Heart left ventricle (tissue), 13 donors: ENCODE data around the gene OXCT1.
"Not testable (repeated sequence)": the region's sequence is repeated elsewhere in the genome, so short reads cannot be mapped to it uniquely, and the experiment has no call there.

Experiments used
- POLR2A ChIP-seq, 2 donors: fragments of 450-650 bp; IDR thresholded peaks; one replicate each; pipeline ENCODE4 v1.6.1; 2017; ENCODE audit warnings: antibody characterized with exemption in 2 of 2, mild to moderate bottlenecking in 2 of 2, moderate library complexity in 2 of 2
- TF ChIP-seq, protein P1 (sequence below), 12 donors: fragments of 200-600 bp; sonication (generic) in 4 of 12; IDR thresholded peaks; one replicate each; pipeline versions ENCODE4 v1.5.0 to v1.8.0; 2018 to 2022; ENCODE audit warnings: antibody characterized with exemption in 12 of 12, mild to moderate bottlenecking in 5 of 12
- donor health status: ischemic (EF 13 %, LVEDD 7.1; RV severe dilation, severe dysfunction).
- donor health status: DM: no; HTN: yes; CAD: no.
- donor health status: DM: no; HTN: no; CAD: no.
- donor health status: ischemic (EF 25% LVEDD 6.9; RV normal size, moderate dysfunction).
- donor health status: ischemic (EF 25% LVEDD 5.7; RV mildly dilated, moderate dysfunction).
- donor health status: ischemic (EF 35%, LVEDD 5.7; RV mildly dilated, moderate dysfunction).
- donor health status: nonischemic (EF 11% LVEDD 7.7; RV severe dilation, severe dysfunction).
- donor health status: DM: yes; HTN: yes; CAD: no.
- donor health status: PGD.
- donor health status: ischemic (EF 29% LVEDD 5.4; RV normal size, mild dysfunction).
- donor health status: nonischemic (EF 23%, LVEDD 6.1; RV moderate dilation, normal function).

- TF ChIP-seq, protein P1, sequence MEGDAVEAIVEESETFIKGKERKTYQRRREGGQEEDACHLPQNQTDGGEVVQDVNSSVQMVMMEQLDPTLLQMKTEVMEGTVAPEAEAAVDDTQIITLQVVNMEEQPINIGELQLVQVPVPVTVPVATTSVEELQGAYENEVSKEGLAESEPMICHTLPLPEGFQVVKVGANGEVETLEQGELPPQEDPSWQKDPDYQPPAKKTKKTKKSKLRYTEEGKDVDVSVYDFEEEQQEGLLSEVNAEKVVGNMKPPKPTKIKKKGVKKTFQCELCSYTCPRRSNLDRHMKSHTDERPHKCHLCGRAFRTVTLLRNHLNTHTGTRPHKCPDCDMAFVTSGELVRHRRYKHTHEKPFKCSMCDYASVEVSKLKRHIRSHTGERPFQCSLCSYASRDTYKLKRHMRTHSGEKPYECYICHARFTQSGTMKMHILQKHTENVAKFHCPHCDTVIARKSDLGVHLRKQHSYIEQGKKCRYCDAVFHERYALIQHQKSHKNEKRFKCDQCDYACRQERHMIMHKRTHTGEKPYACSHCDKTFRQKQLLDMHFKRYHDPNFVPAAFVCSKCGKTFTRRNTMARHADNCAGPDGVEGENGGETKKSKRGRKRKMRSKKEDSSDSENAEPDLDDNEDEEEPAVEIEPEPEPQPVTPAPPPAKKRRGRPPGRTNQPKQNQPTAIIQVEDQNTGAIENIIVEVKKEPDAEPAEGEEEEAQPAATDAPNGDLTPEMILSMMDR (IDR thresholded peaks at IDR 0.05) = not testable (repeated sequence)
- not testable (repeated sequence) for TF ChIP-seq POLR2A (IDR thresholded peaks at IDR 0.05)
Measured at GRCh38 chr5:41845751-41846150, 24.5 kb downstream of the OXCT1 start.
